HCT116 (cell line): Measurements from ENCODE around the gene SIL1. TPM values are rescaled to one million over a fixed set of nuclear protein-coding genes. Genes with fewer than 3 reads are reported as not detected.
"Not testable (repeated sequence)": the region's sequence is repeated elsewhere in the genome, so short reads cannot be mapped to it uniquely, and the experiment has no call there.

Source experiments
- ATAC-seq: fragments of 200-7000 bp; cut with Tn5 transposase; 2 replicates; pipeline ENCODE4 v1.9.1; 2020; ENCODE audit warnings: mild to moderate bottlenecking, moderate library complexity
- BruUV-seq: library from RNA; stranded (reverse); fragments of 400-500 nt; replicated peaks from 2 replicates; lab custom pipeline; 2021; lab: Mats Ljungman, UMichigan
- CTCF ChIA-PET: fragments of 300-600 bp; sonication (Branson Sonifier 250); formaldehyde crosslinking; loops from one replicate; lab custom pipeline; 2021; ENCODE audit warnings: antibody characterized with exemption; lab: Charles Lee
- POLR2A ChIA-PET: fragments of 300-600, 350-600 bp; sonication (Branson Sonifier 250); formaldehyde crosslinking; loops from one replicate; lab custom pipeline; 2021; ENCODE audit warnings: antibody characterized with exemption; lab: Charles Lee
- RAD21 ChIA-PET, 2 experiments: fragments of 300-600 bp; sonication (Branson Sonifier 250); formaldehyde crosslinking; loops; one replicate each; lab custom pipeline; 2023; ENCODE audit warnings: low total read pairs in 2 of 2; ENCODE audit not compliant: uncharacterized antibody in 2 of 2, unreplicated experiment in 2 of 2, low non-redundant PET in 1 of 2; lab: Charles Lee
- DNase-seq: peaks from one replicate; pipeline ENCODE4 v3.0.0-alpha.2; 2010; ENCODE audit warnings: low read depth, low spot score
- H2AFZ ChIP-seq: fragments of 200-600 bp; shearing (Covaris generic), sonication (generic); 2 replicates; pipeline ENCODE4 v1.6.1; 2017; ENCODE audit warnings: low read depth, mixed run types, mixed read lengths, antibody characterized with exemption, low read length; ENCODE audit not compliant: poor library complexity, severe bottlenecking
- H3K27ac ChIP-seq: 2 replicates; pipeline ENCODE4 v1.5.1; 2012; ENCODE audit warnings: low read depth, low read length
- H3K27me3 ChIP-seq: fragments of 200-600 bp; sonication (generic); 2 replicates; pipeline ENCODE4 v1.6.1; 2016; ENCODE audit warnings: mixed run types, low read length, mixed read lengths; ENCODE audit not compliant: insufficient read depth
- H3K36me3 ChIP-seq, 2 experiments: fragments of 200-500 bp in 1 of 2; fragments of 200-600 bp in 1 of 2; sonication (Bioruptor generic) in 1 of 2; sonication (generic) in 1 of 2; 2 replicates each; pipeline versions ENCODE4 v1.5.1 to v1.6.1; 2014 to 2016; ENCODE audit warnings: low read length in 2 of 2, inconsistent platforms in 1 of 2, mixed read lengths in 1 of 2, mixed run types in 1 of 2; ENCODE audit not compliant: insufficient read depth in 2 of 2, control insufficient read depth in 1 of 2
- H3K4me1 ChIP-seq, 2 experiments: fragments of 200-600 bp in 1 of 2; sonication (generic) in 1 of 2; 2 replicates each; pipeline versions ENCODE4 v1.5.1 to v1.6.1; 2012 to 2017; ENCODE audit warnings: low read length in 2 of 2, inconsistent platforms in 1 of 2, mild to moderate bottlenecking in 1 of 2, mixed read lengths in 1 of 2, mixed run types in 1 of 2, moderate library complexity in 1 of 2; ENCODE audit not compliant: insufficient read depth in 2 of 2, control insufficient read depth in 1 of 2
- H3K4me2 ChIP-seq: fragments of 200-600 bp; sonication (generic); 2 replicates; pipeline ENCODE4 v1.6.1; 2017; ENCODE audit warnings: mixed run types, low read length, mixed read lengths
- H3K4me3 ChIP-seq, 2 experiments: fragments of 200-600 bp in 1 of 2; sonication (generic) in 1 of 2; replicated peaks in 1 of 2; 2 replicates each; pipeline ENCODE4 v1.5.1; 2011 to 2016; ENCODE audit warnings: low read length in 2 of 2, control low read depth in 1 of 2, low read depth in 1 of 2, mild to moderate bottlenecking in 1 of 2, mixed read lengths in 1 of 2, mixed run types in 1 of 2
- H3K79me2 ChIP-seq: fragments of 200-600 bp; sonication (generic); 2 replicates; pipeline ENCODE4 v1.6.1; 2017; ENCODE audit warnings: mild to moderate bottlenecking, mixed run types, low read length, moderate library complexity, mixed read lengths; ENCODE audit not compliant: insufficient read depth
- H3K9ac ChIP-seq: fragments of 200-600 bp; sonication (generic); 2 replicates; pipeline ENCODE4 v1.6.1; 2016; ENCODE audit warnings: low read length, mixed read lengths
- H3K9me2 ChIP-seq: fragments of 200-600 bp; sonication (generic), shearing (Covaris generic); 2 replicates; pipeline ENCODE4 v1.6.1; 2017; ENCODE audit warnings: mixed run types, mild to moderate bottlenecking, moderate library complexity; ENCODE audit not compliant: insufficient read depth
- H3K9me3 ChIP-seq, 2 experiments: fragments of 200-500 bp in 1 of 2; fragments of 200-600 bp in 1 of 2; sonication (Bioruptor generic) in 1 of 2; sonication (generic) in 1 of 2; 2 replicates each; pipeline ENCODE4 v1.6.1; 2014 to 2017; ENCODE audit warnings: low read length in 2 of 2, mixed read lengths in 2 of 2, inconsistent platforms in 1 of 2, low read depth in 1 of 2, mild to moderate bottlenecking in 1 of 2, mixed run types in 1 of 2, moderate library complexity in 1 of 2; ENCODE audit not compliant: control insufficient read depth in 1 of 2, insufficient read depth in 1 of 2
- H4K20me1 ChIP-seq: fragments of 200-600 bp; sonication (generic), shearing (Covaris generic); 2 replicates; pipeline ENCODE4 v1.6.1; 2017; ENCODE audit warnings: mixed run types, mild to moderate bottlenecking, moderate library complexity; ENCODE audit not compliant: insufficient read depth
- ATF3 ChIP-seq: IDR thresholded peaks from 2 replicates; pipeline ENCODE4 v1.6.1; 2012
- CBX3 ChIP-seq: IDR thresholded peaks from 2 replicates; pipeline ENCODE4 v1.6.1; 2012; ENCODE audit warnings: low read depth
- CEBPB ChIP-seq: IDR thresholded peaks from 2 replicates; pipeline ENCODE4 v1.6.1; 2012; ENCODE audit warnings: low read depth
- CTCF ChIP-seq, 3 experiments: fragments of 200-600 bp in 1 of 3; sonication (generic) in 1 of 3; IDR thresholded peaks in 2 of 3; conservative IDR thresholded peaks in 1 of 3; 2 replicates each; pipeline ENCODE4 v1.5.1; 2012 to 2017; ENCODE audit warnings: low read depth in 2 of 3, low read length in 2 of 3, antibody characterized with exemption in 1 of 3, borderline replicate concordance in 1 of 3, control low read depth in 1 of 3, mild to moderate bottlenecking in 1 of 3, mixed read lengths in 1 of 3, mixed run types in 1 of 3, moderate library complexity in 1 of 3; ENCODE audit not compliant: insufficient read depth in 1 of 3
- EZH2 ChIP-seq: fragments of 200-600 bp; sonication (generic); IDR thresholded peaks from 2 replicates; pipeline ENCODE4 v1.6.1; 2017; ENCODE audit warnings: antibody characterized with exemption, mixed run types
- FOSL1 ChIP-seq: IDR thresholded peaks from 2 replicates; pipeline ENCODE4 v1.6.1; 2012; ENCODE audit warnings: low read depth
- MAX ChIP-seq: IDR thresholded peaks from 2 replicates; pipeline ENCODE4 v1.6.1; 2012
- POLR2A ChIP-seq: IDR thresholded peaks from 2 replicates; pipeline ENCODE4 v1.7.0; 2011; ENCODE audit warnings: borderline replicate concordance; ENCODE audit not compliant: insufficient read depth, insufficient read length; ENCODE audit errors: extremely low read depth
- SIN3A ChIP-seq: IDR thresholded peaks from 2 replicates; pipeline ENCODE4 v1.6.1; 2012; ENCODE audit warnings: low read depth
- SP1 ChIP-seq: IDR thresholded peaks from 2 replicates; pipeline ENCODE4 v1.6.1; 2012; ENCODE audit warnings: low read depth
- SRF ChIP-seq: IDR thresholded peaks from 2 replicates; pipeline ENCODE4 v1.6.1; 2012; ENCODE audit warnings: low read depth
- TCF7L2 ChIP-seq: IDR thresholded peaks from 2 replicates; pipeline ENCODE4 v1.7.0; 2011; ENCODE audit warnings: borderline replicate concordance, inconsistent platforms; ENCODE audit not compliant: insufficient read depth, insufficient read length; ENCODE audit errors: extremely low read depth
- ZBTB33 ChIP-seq: IDR thresholded peaks from 2 replicates; pipeline ENCODE4 v1.6.1; 2011; ENCODE audit warnings: mild to moderate bottlenecking, low read length, moderate library complexity; ENCODE audit not compliant: insufficient replicate concordance; ENCODE audit errors: extremely low read depth
- ZFX ChIP-seq: fragments of 450-650 bp; IDR thresholded peaks from 2 replicates; pipeline ENCODE4 v1.6.1; 2017
- ZNF274 ChIP-seq: fragments of 200-500 bp; sonication (Bioruptor generic); IDR thresholded peaks from 2 replicates; pipeline ENCODE4 v1.6.1; 2014; ENCODE audit warnings: mild to moderate bottlenecking, low read depth, low read length, inconsistent platforms
- intact Hi-C: fragments of 100-400 bp; cut with micrococcal nuclease; formaldehyde crosslinking; loops from 2 replicates; pipeline ENCODE4 v1.10.0; 2022
- total RNA-seq: library from RNA; stranded (reverse); gene quantifications from one replicate; pipeline ENCODE4 v1.2.1, GENCODE V29; 2021; ENCODE audit not compliant: unreplicated experiment

Gene SIL1
- total RNA-seq, 1 experiment from 2014 or later: 34.0 TPM

- Histone ChIP-seq H3K27me3 (no peaks in the 10 kb centered on the region), H3K4me2 (no peak overlapping the region), H4K20me1 (no peaks in the 10 kb centered on the region), H3K9me3 (no peaks in the 10 kb centered on the region), H3K9ac (no peak overlapping the region), H3K27ac (no peak overlapping the region), H3K4me3 (no peak overlapping the region), H3K4me1 (no peaks in the 10 kb centered on the region), H2AFZ (no peak overlapping the region), H3K9me2 (no peaks in the 10 kb centered on the region), H3K79me2 (no peaks in the 10 kb centered on the region), H3K36me3 (no peaks in the 10 kb centered on the region)
- ChIA-PET POLR2A (no interaction called here), RAD21 (no interaction called here), CTCF (no interaction called here)
- ATAC-seq (no peak), DNase-seq (no peak)
- intact Hi-C loops: no loop called here
- no TSS peak for BruUV-seq
- TF ChIP-seq FOSL1 (no peak), SIN3A (no peak), CEBPB (no peak), POLR2A (no peak), SP1 (no peak), ZBTB33 (no peak), SRF (no peak), CBX3 (no peak), MAX (no peak), CTCF (IDR thresholded peaks at IDR 0.05 in 2 of 3, conservative IDR thresholded peaks at IDR 0.05 in 1 of 3; ENCODE audit: borderline replicate concordance in 1 of 3, insufficient read depth in 1 of 3, low read depth in 2 of 3, low read length in 2 of 3) (no peak), EZH2 (no peak), ZNF274 (no peak), ZFX (no peak), TCF7L2 (no peak), ATF3 (no peak)
Observed at GRCh38 chr5:139167063-139167462, 31.1 kb downstream of the SIL1 start.

- H3K9ac ChIP-seq, H3K4me1 ChIP-seq, BruUV-seq, ATAC-seq, POLR2A ChIA-PET, CTCF ChIA-PET, H3K36me3 ChIP-seq, H3K4me2 ChIP-seq, intact Hi-C loops, H3K27me3 ChIP-seq, H3K4me3 ChIP-seq, DNase-seq, H3K9me3 ChIP-seq, RAD21 ChIA-PET, H3K27ac ChIP-seq, H4K20me1 ChIP-seq, H3K9me2 ChIP-seq, H2AFZ ChIP-seq, H3K79me2 ChIP-seq: not testable (repeated sequence)
Observed at GRCh38 chr5:139164897-139165296, 33.3 kb downstream of the SIL1 start.
